ENCODE data around the gene LILRB1. TPM values are rescaled to one million over a fixed set of nuclear protein-coding genes. Genes with fewer than 3 reads are reported as not detected.

LILRB1 gene
- total and polyA plus RNA-seq, 9 of the 15 experiments (the other 6 are each of a cell fraction or from before 2014, with no cell fraction given) = not detected

DNA sequence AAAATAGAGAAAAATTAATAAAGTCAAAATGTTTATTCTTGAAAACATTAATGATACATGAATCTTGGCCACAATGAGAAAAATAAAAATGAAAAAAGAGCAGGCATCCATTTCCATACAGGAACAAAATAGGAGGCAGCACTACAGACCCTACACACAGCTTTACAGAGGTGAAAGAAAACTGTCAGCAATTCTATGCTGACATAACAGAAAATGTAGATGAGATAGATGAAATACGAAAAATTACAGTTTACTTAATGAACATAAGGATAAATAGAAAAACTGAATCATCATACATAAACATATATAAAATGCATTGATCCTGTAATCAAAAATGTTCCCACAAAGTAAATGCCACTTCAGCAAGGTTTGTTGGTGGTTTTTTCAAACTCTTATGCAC lies 38.1 kb downstream of the LILRB1 start:
- WGBS (ENCODE audit: insufficient coverage, low coverage, missing lambda C conversion rate) = 0% methylated on average over 1 of the region's 1 CpG
- FAIRE-seq = no peak

DNA sequence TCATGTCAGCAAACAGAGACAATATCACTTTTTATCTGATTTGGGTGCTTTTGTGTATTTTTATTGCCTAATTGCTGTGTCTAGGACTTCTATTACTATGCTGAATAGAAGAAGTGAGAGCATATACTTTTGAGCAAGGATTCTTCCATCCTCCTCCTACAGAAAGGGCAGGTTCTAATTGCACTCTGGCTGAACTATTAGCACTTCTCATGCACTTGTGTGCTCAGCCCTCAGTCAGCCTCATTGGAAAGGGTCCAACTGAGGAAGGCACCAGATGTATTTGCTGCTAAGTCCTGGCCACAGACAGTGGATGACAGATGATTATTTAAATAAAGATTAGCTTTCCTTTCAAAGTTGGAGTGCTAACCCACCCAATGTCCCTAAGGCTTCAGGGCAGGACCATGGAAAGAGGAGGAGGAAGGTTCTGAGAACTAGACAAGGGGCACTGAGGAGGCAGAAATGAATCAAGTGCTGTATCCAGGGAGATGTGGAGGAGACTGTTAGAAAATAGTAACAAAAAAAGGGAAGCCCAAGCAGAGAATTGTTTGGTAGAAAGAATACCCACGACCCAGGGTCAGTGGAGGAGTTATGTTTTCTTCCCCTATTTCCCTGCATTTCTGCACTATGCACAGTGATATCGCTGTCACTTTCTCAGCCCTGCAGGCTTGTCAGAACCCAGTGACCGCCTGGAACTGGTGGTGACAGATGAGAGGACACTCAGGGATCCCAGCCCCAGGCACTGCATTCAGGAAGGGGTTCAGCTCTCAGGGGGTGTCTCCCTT lies 40.5 kb downstream of the LILRB1 start:
- POLR2A ChIA-PET = interaction anchor here (0.6 to 0.8 kb wide), 2 partner anchors 12 to 27 kb away, joined by 3 read pairs; no protein-coding TSS in a partner anchor
- Histone ChIP-seq H3K4me3 (no peak overlapping the region), H3K4me2 (ENCODE audit: insufficient read depth, low read length) (no peak overlapping the region), H3K9me3 (replicated peaks; ENCODE audit: control insufficient read depth, insufficient read depth, low read depth, low read length) (no peaks in the 10 kb centered on the region), H3K9ac (ENCODE audit: insufficient read depth in 1 of 2, low read depth in 2 of 2, low read length in 2 of 2) (no peak overlapping the region), H3K27me3 (ENCODE audit: control insufficient read depth in 2 of 2, insufficient read depth in 2 of 2, low read length in 2 of 2) (peaks cover 5 to 32% of the 10 kb centered on the region in 2 experiments; a peak in 4 of 5 replicates), H4K20me1 (replicated peaks; ENCODE audit: control insufficient read depth, insufficient read depth, low read length) (peaks cover 5% of the 10 kb centered on the region; the same call in 1 of the 2 replicates), H2AFZ (ENCODE audit: low read depth, low read length) (no peak overlapping the region), H3K36me3 (ENCODE audit: control insufficient read depth, insufficient read depth, low read length) (no peaks in the 10 kb centered on the region), H3K79me2 (ENCODE audit: control insufficient read depth, insufficient read depth, low read length) (no peaks in the 10 kb centered on the region), H3K4me1 (replicated peaks in 1 of 2; ENCODE audit: control insufficient read depth in 2 of 2, insufficient read depth in 2 of 2, low read length in 2 of 2) (no peaks in the 10 kb centered on the region), H3K27ac (ENCODE audit: extremely low read depth, low read depth, low read length) (no peak overlapping the region), H3K9me1 (ENCODE audit: control insufficient read depth, insufficient read depth, low read length) (no peaks in the 10 kb centered on the region)
- FAIRE-seq = no peak
- DNase-seq (ENCODE audit: extremely low read depth in 1 of 4, low spot score in 3 of 4) = no peak
- 0% methylated on average over 3 of the region's 3 CpGs for WGBS (ENCODE audit: insufficient coverage, low coverage, missing lambda C conversion rate)
- intact Hi-C loops (cut with micrococcal nuclease) = loop anchor here (10.0 kb wide), 1 partner anchor 214 kb away; no protein-coding TSS in a partner anchor
- BruUV-seq (replicated peaks) = no TSS peak
- in situ Hi-C loops (cut with MboI) = loop anchor here (10.0 to 25.0 kb wide), 2 partner anchors 186 to 767 kb away; partner anchors contain the start of gene SHISA7
- CTCF ChIA-PET (ENCODE audit: low intra/inter-chr PET ratio) = no interaction called here
- ATAC-seq = no peak
- TF ChIP-seq MTA1 (IDR thresholded peaks at IDR 0.05; ENCODE audit: borderline replicate concordance) (no peak), CBFA2T3 (IDR thresholded peaks at IDR 0.05) (no peak), ETV1 (tag; conservative IDR thresholded peaks at IDR 0.05; ENCODE audit: low read depth) (no peak), BCOR (IDR thresholded peaks at IDR 0.05) (no peak), EZH2 (IDR thresholded peaks at IDR 0.05; ENCODE audit: borderline replicate concordance, low read depth, low read length) (no peak), LEF1 (IDR thresholded peaks at IDR 0.05) (no peak)
- TF ChIP-seq, protein P1, sequence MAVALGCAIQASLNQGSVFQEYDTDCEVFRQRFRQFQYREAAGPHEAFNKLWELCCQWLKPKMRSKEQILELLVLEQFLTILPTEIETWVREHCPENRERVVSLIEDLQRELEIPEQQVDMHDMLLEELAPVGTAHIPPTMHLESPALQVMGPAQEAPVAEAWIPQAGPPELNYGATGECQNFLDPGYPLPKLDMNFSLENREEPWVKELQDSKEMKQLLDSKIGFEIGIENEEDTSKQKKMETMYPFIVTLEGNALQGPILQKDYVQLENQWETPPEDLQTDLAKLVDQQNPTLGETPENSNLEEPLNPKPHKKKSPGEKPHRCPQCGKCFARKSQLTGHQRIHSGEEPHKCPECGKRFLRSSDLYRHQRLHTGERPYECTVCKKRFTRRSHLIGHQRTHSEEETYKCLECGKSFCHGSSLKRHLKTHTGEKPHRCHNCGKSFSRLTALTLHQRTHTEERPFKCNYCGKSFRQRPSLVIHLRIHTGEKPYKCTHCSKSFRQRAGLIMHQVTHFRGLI (CRISPR knock-in tag; IDR thresholded peaks at IDR 0.05) = no peak
- TF ChIP-seq, protein P2, sequence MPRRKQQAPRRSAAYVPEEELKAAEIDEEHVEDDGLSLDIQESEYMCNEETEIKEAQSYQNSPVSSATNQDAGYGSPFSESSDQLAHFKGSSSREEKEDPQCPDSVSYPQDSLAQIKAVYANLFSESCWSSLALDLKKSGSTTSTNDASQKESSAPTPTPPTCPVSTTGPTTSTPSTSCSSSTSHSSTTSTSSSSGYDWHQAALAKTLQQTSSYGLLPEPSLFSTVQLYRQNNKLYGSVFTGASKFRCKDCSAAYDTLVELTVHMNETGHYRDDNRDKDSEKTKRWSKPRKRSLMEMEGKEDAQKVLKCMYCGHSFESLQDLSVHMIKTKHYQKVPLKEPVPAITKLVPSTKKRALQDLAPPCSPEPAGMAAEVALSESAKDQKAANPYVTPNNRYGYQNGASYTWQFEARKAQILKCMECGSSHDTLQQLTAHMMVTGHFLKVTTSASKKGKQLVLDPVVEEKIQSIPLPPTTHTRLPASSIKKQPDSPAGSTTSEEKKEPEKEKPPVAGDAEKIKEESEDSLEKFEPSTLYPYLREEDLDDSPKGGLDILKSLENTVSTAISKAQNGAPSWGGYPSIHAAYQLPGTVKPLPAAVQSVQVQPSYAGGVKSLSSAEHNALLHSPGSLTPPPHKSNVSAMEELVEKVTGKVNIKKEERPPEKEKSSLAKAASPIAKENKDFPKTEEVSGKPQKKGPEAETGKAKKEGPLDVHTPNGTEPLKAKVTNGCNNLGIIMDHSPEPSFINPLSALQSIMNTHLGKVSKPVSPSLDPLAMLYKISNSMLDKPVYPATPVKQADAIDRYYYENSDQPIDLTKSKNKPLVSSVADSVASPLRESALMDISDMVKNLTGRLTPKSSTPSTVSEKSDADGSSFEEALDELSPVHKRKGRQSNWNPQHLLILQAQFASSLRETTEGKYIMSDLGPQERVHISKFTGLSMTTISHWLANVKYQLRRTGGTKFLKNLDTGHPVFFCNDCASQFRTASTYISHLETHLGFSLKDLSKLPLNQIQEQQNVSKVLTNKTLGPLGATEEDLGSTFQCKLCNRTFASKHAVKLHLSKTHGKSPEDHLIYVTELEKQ (CRISPR knock-in tag; IDR thresholded peaks at IDR 0.05) = no peak

More for the DNA sequence above, 38.1 kb downstream of the LILRB1 start:
- Histone ChIP-seq H3K27me3 (ENCODE audit: control insufficient read depth in 2 of 2, insufficient read depth in 2 of 2, low read length in 2 of 2) (peaks cover 9 to 51% of the 10 kb centered on the region in 2 experiments; a peak in 4 of 5 replicates), H3K36me3 (ENCODE audit: control insufficient read depth, insufficient read depth, low read length) (no peaks in the 10 kb centered on the region), H4K20me1 (replicated peaks; ENCODE audit: control insufficient read depth, insufficient read depth, low read length) (peaks cover 5% of the 10 kb centered on the region; the same call in 1 of the 2 replicates), H3K4me3 (no peak overlapping the region), H3K79me2 (ENCODE audit: control insufficient read depth, insufficient read depth, low read length) (no peaks in the 10 kb centered on the region), H2AFZ (ENCODE audit: low read depth, low read length) (no peak overlapping the region), H3K27ac (ENCODE audit: extremely low read depth, low read depth, low read length) (no peak overlapping the region), H3K4me1 (replicated peaks in 1 of 2; ENCODE audit: control insufficient read depth in 2 of 2, insufficient read depth in 2 of 2, low read length in 2 of 2) (no peaks in the 10 kb centered on the region), H3K9me3 (replicated peaks; ENCODE audit: control insufficient read depth, insufficient read depth, low read depth, low read length) (no peaks in the 10 kb centered on the region), H3K9ac (ENCODE audit: insufficient read depth in 1 of 2, low read depth in 2 of 2, low read length in 2 of 2) (no peak overlapping the region), H3K4me2 (ENCODE audit: insufficient read depth, low read length) (no peak overlapping the region), H3K9me1 (ENCODE audit: control insufficient read depth, insufficient read depth, low read length) (no peaks in the 10 kb centered on the region)
- CTCF ChIA-PET (ENCODE audit: low intra/inter-chr PET ratio) = no interaction called here
- intact Hi-C loops (cut with micrococcal nuclease) = no loop called here
- ATAC-seq (no peak), DNase-seq (ENCODE audit: extremely low read depth in 1 of 4, low spot score in 3 of 4) (no peak)
- POLR2A ChIA-PET = no interaction called here
- no TSS peak for BruUV-seq (replicated peaks)
- in situ Hi-C loops (cut with MboI) = loop anchor here (25.0 kb wide), 1 partner anchor 769 kb away; the partner anchor contains the start of gene SHISA7
- TF ChIP-seq MAFG (tag; conservative IDR thresholded peaks at IDR 0.05) = peak; percentile 54; the same call in 1 of the 2 replicates
- no peak for TF ChIP-seq ARID2 (IDR thresholded peaks at IDR 0.05)
- peak; percentile 49 for TF ChIP-seq C11orf30 (IDR thresholded peaks at IDR 0.05; ENCODE audit: low read depth)
- peak; percentile 72 for TF ChIP-seq ZNF316 (IDR thresholded peaks at IDR 0.05)
